GM18505 (cell line): Measurements from ENCODE around the gene ASPRV1.

Experiments
- ATAC-seq: cut with Tn5 transposase; IDR thresholded peaks from one replicate; pipeline ENCODE4 v1.9.1; 2021; ENCODE audit not compliant: unreplicated experiment
- POLR2A ChIP-seq: IDR thresholded peaks from 4 replicates; pipeline ENCODE4 v1.6.1; 2011; ENCODE audit warnings: borderline replicate concordance; ENCODE audit not compliant: insufficient read depth, insufficient read length; ENCODE audit errors: extremely low read depth

ASPRV1 gene

DNA sequence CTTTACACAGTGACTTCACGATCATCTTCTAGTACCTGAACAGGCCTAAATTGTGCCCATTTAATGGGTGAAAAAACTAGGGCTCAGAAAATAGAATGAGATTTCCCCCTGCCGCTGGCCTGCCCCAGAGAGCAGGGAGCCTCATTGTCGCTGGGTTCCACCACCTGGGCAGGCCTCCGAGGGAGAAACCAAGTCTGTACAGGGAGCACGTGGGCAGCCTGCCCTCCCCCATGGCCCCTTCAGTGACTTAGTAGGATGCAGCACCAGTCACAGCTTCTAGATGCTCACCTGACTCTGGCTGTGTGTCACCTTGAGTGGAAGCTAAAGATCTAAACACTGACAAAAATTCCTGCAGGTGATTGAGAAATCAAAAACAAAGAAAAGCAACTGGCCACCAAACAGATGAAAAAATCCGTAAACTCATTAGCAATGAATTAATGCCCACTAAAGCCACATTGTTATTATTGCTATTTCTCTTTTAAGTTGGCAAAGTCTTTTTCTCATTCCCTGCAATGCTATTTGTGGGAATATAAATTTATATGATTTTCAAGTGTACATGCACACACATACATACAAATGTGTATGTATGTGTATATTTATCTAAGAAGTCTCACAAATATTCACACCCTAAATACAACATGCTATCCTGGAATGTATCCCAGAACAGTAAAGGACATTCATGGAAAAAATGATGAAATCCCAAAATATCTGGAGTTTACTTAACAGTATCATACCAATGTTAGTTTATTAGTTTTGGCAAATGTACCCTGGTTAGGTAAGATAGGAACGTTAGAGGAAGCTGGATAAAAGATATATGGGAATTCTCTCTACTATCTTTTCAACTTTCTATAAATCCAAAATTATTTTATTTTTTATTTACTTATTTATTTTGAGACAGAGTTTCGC lies 18.7 kb upstream of the ASPRV1 start:
- TF ChIP-seq POLR2A: no peak
- ATAC-seq: no peak

DNA sequence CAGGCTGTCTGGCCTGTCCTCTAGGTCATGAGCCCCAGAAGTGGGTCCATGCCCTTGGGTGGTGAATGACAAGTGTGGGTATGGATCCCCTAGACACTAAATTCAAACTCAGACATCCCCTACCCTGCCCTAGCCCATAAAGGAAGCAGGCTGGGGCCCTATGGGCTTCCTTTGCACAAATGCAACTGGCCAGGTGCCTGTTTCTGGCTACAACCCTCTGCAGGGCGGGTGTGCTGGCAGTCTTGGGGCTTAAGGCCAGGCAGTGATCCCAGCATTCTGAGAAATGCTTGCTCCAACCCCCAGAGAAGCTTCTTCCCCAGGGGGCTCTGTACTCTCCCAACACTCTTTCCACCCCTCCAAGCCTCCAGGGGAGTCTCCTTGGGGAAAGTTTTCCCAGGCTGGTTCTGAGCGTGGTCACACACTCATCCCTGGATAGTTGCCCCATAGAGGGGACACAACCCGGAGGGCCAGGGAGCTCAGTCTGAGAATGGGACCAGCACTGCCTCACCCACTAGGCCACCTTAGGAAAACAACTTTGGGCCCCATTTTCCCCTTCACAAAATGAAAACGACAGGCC lies 16.6 kb upstream of the ASPRV1 start:
- ATAC-seq: no peak

GRCh38 chr2:69977186-69977585 lies 15.8 kb upstream of the ASPRV1 start:
- TF ChIP-seq POLR2A: no peak
- ATAC-seq: no peak

More for the DNA sequence above, 16.6 kb upstream of the ASPRV1 start:
- TF ChIP-seq POLR2A: no peak

- no peak for TF ChIP-seq POLR2A
- ATAC-seq: no peak
These were observed 14.5 kb upstream of the ASPRV1 start for GRCh38 chr2:69975853-69976462.

GRCh38 chr2:69975136-69975852 lies 13.9 kb upstream of the ASPRV1 start:
- no peak for TF ChIP-seq POLR2A
- ATAC-seq: no peak

DNA sequence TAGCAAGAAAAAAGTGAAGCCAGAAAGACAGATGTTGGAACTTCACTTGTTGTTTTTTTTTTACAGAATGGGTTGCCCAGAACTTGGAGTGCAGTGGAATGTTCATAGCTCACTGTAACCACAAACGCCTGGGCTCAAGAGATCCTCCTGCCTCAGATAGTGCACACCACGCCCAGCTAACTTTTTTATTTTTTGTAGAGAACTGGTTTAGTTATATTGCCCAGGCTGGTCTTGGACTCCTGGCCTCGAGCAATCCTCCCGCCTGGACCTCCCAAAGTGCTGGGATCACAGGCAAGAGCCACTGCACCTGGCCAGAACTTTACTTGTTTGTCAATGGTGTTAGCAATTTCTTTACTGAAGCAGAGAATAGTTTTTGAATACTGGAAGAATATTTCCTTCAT lies 11.9 kb upstream of the ASPRV1 start:
- no peak for TF ChIP-seq POLR2A
- no peak for ATAC-seq

- TF ChIP-seq POLR2A: no peak
- no peak for ATAC-seq
These were observed 11.4 kb upstream of the ASPRV1 start for GRCh38 chr2:69972822-69973221.

- ATAC-seq: no peak
- no peak for TF ChIP-seq POLR2A
These were observed 8.6 kb upstream of the ASPRV1 start for GRCh38 chr2:69969991-69970390.

GRCh38 chr2:69969126-69969983 lies 7.9 kb upstream of the ASPRV1 start:
- TF ChIP-seq POLR2A: no peak
- ATAC-seq: no peak

DNA sequence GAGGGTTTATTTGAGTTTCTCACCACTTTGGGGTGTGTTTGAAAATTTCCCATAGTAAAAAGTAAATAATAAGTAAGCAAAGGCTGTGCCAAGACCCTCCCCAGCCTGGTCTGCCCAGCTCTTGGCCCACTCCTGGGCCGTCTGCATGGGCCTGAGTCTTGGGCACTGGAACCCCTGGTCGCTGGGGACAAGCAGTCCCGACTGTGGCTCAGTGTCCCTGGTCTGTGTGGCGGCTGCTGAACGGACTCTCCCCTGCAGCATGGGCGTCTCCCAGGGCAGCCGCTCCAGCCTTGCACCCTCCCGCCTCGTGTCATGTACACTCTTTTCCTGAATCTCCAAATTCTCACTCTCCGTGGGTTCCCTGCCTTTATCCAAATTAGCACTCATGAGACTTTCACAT lies 7.2 kb upstream of the ASPRV1 start:
- no peak for TF ChIP-seq POLR2A
- no peak for ATAC-seq

DNA sequence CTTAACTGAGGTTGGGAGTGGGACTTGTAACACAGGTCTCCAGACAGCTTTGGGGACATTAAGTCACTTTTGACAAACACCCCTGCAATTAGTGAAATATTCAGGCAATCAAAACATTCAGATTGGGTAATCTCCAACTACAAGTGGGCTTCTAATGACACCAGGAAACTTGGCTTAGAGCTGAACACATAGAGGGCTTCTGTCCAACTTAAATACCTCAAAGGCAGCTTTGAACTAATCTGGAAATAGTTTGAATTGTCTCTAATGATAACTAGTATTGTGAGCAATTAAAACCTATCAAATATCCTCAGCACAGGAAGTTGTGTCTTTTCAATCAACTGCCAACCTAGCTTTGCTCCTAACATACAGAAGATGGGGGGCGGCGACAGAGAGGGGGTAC lies 5.1 kb upstream of the ASPRV1 start:
- TF ChIP-seq POLR2A: no peak
- no peak for ATAC-seq

- no peak for TF ChIP-seq POLR2A
- ATAC-seq: no peak
These were observed 4.5 kb upstream of the ASPRV1 start for GRCh38 chr2:69965756-69966445.

DNA sequence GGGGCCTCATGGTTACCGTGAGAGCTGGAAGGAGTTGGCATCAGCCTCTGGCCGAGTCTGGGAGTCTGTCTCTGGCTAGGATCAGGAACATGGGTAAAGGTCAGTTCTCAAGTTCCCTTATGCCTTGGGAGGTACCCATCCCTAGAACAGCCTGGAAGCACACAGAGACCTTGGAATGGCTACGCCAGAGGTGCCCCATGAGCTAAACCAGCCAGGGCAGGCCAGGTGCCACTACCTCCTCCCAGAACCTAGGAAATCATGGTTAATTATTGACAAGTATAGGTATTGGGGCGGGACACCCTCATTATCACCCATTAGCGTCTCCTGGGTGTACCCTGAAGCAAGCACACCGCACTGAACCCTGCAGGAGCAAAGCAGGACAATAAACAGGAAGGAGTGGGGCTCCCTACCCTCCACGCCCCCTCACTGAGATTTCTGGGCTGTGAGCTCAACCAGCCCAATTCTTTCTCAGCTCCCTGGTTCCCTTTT lies 3.0 kb upstream of the ASPRV1 start:
- ATAC-seq: no peak
- no peak for TF ChIP-seq POLR2A
